Neural progenitor cell (in vitro differentiated cells): ENCODE data around the gene PDGFD. TPM values are rescaled to one million over a fixed set of nuclear protein-coding genes. Genes with fewer than 3 reads are reported as not detected.
"Not testable (repeated sequence)": the region's sequence is repeated elsewhere in the genome, so short reads cannot be mapped to it uniquely, and the experiment has no call there.

Source experiments
- DNase-seq: peaks from one replicate; pipeline ENCODE4 v3.0.0-alpha.2; 2016; ENCODE audit warnings: low spot score
- H2AFZ ChIP-seq: fragments of 200-600 bp; sonication (generic); replicated peaks from 2 replicates; pipeline ENCODE4 v1.6.1; 2016; ENCODE audit warnings: antibody characterized with exemption
- H3F3A ChIP-seq: fragments of 200-600 bp; sonication (generic); 2 replicates; pipeline ENCODE4 v1.6.1; 2016; ENCODE audit warnings: antibody characterized with exemption, low read depth
- H3K27ac ChIP-seq: fragments of 200-600 bp; sonication (generic); 2 replicates; pipeline ENCODE4 v1.5.1; 2016; ENCODE audit warnings: mild to moderate bottlenecking
- H3K27me3 ChIP-seq: fragments of 200-600 bp; sonication (generic); 2 replicates; pipeline ENCODE4 v1.6.1; 2016; ENCODE audit warnings: mild to moderate bottlenecking, moderate library complexity
- H3K36me3 ChIP-seq: fragments of 200-600 bp; sonication (generic); 2 replicates; pipeline ENCODE4 v1.5.1; 2016
- H3K4me1 ChIP-seq: fragments of 200-600 bp; sonication (generic); 2 replicates; pipeline ENCODE4 v1.6.1; 2016; ENCODE audit warnings: mixed run types
- H3K4me2 ChIP-seq: fragments of 200-600 bp; sonication (generic); 2 replicates; pipeline ENCODE4 v1.6.1; 2016
- H3K4me3 ChIP-seq: fragments of 200-600 bp; sonication (generic); 2 replicates; pipeline ENCODE4 v1.5.1; 2016
- H3K79me2 ChIP-seq: fragments of 200-600 bp; sonication (generic); 2 replicates; pipeline ENCODE4 v1.6.1; 2016; ENCODE audit warnings: low read depth
- H3K9ac ChIP-seq: fragments of 200-600 bp; sonication (generic); 2 replicates; pipeline ENCODE4 v1.6.1; 2016
- H3K9me3 ChIP-seq: fragments of 200-600 bp; sonication (generic); 2 replicates; pipeline ENCODE4 v1.5.1; 2016; ENCODE audit warnings: low read depth
- H4K20me1 ChIP-seq: fragments of 200-600 bp; sonication (generic); 2 replicates; pipeline ENCODE4 v1.6.1; 2016; ENCODE audit warnings: low read depth
- H3K27ac Mint-ChIP-seq: 3 replicates; pipeline ENCODE4 v1.8.0; 2021; ENCODE audit warnings: mixed read lengths
- H3K27me3 Mint-ChIP-seq: 2 replicates; pipeline ENCODE4 v1.8.0; 2022; ENCODE audit warnings: low read depth, mild to moderate bottlenecking, inconsistent platforms, moderate library complexity, mixed read lengths; ENCODE audit not compliant: insufficient read depth
- H3K36me3 Mint-ChIP-seq: 3 replicates; pipeline ENCODE4 v1.8.0; 2021; ENCODE audit warnings: mixed read lengths
- H3K4me1 Mint-ChIP-seq: 3 replicates; pipeline ENCODE4 v1.8.0; 2021; ENCODE audit warnings: mixed read lengths
- H3K4me3 Mint-ChIP-seq: 3 replicates; pipeline ENCODE4 v1.8.0; 2021; ENCODE audit warnings: mild to moderate bottlenecking, moderate library complexity, mixed read lengths
- H3K9me3 Mint-ChIP-seq: 3 replicates; pipeline ENCODE4 v1.8.0; 2020; ENCODE audit warnings: mixed read lengths
- CTCF ChIP-seq: fragments of 200-600 bp; sonication (generic); IDR thresholded peaks from 2 replicates; pipeline ENCODE4 v1.5.1; 2017; ENCODE audit warnings: antibody characterized with exemption, mild to moderate bottlenecking
- EZH2 ChIP-seq: fragments of 200-600 bp; sonication (generic); IDR thresholded peaks from 2 replicates; pipeline ENCODE4 v1.6.1; 2017; ENCODE audit warnings: antibody characterized with exemption, mild to moderate bottlenecking, moderate library complexity
- EZH2phosphoT487 ChIP-seq: fragments of 200-600 bp; sonication (generic); IDR thresholded peaks from 2 replicates; pipeline ENCODE4 v1.6.1; 2017; ENCODE audit warnings: antibody characterized with exemption
- total RNA-seq: library from RNA; depleted of rRNA; stranded (reverse); fragments of >200 nt; gene quantifications from 2 replicates; pipeline ENCODE4 v1.2.3, GENCODE V29; 2015; ENCODE audit warnings: low replicate concordance

Gene PDGFD
- total RNA-seq, 1 donor from 2014 or later, result 3.7 TPM

- TF ChIP-seq EZH2phosphoT487 (no peak), CTCF (no peak), EZH2 (no peak)
- Mint-ChIP-seq H3K27me3 (no peaks in the 10 kb centered on the region), H3K9me3 (no peaks in the 10 kb centered on the region), H3K4me3 (no peak overlapping the region), H3K36me3 (no peaks in the 10 kb centered on the region), H3K27ac (no peak overlapping the region), H3K4me1 (peaks cover 2% of the 10 kb centered on the region)
- Histone ChIP-seq H3K4me1 (no peaks in the 10 kb centered on the region), H3K9ac (no peak overlapping the region), H3K36me3 (no peaks in the 10 kb centered on the region), H3K9me3 (no peaks in the 10 kb centered on the region), H3K4me2 (no peak overlapping the region), H4K20me1 (no peaks in the 10 kb centered on the region), H3K27ac (no peak overlapping the region), H3K27me3 (no peaks in the 10 kb centered on the region), H3K79me2 (no peaks in the 10 kb centered on the region), H3K4me3 (no peak overlapping the region), H3F3A (no peaks in the 10 kb centered on the region), H2AFZ (no peak overlapping the region)
- DNase-seq, result no peak
These were observed 114.8 kb downstream of the PDGFD start for GRCh38 chr11:104049116-104049515.

GRCh38 chr11:104046858-104047257 is 117.1 kb downstream of the PDGFD start:
- H2AFZ ChIP-seq, H3K79me2 ChIP-seq, H3K4me1 ChIP-seq, H3K36me3 ChIP-seq, H3K9me3 Mint-ChIP-seq, H3K4me3 ChIP-seq, DNase-seq, H3K27me3 Mint-ChIP-seq, H3K27ac Mint-ChIP-seq, H3K36me3 Mint-ChIP-seq, H3K4me3 Mint-ChIP-seq, H3K4me1 Mint-ChIP-seq, H3K9me3 ChIP-seq, H4K20me1 ChIP-seq, H3K27me3 ChIP-seq, H3F3A ChIP-seq, H3K27ac ChIP-seq, H3K4me2 ChIP-seq, H3K9ac ChIP-seq: not testable (repeated sequence)

DNA sequence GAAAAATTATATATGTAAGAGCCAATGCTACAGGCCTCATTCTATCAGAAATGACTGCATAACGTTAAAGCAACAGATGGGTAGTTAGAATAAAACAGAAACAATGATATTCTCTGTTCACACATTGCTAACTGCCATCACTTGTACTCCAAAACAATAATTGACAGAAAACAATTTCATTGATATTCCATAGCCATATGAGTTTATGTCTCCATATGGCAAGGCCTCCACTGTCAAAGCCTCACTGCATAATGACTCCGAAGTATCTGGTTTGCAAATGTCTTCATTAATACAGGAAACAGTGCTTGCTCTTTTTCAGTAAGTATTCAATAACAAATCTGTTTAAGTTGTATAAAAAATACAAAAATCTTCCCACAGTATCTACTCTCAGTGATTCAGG is 117.6 kb downstream of the PDGFD start:
- H3K4me3 Mint-ChIP-seq, result no peak overlapping the region
- H3K27me3 Mint-ChIP-seq, result no peaks in the 10 kb centered on the region
- peaks cover 7% of the 10 kb centered on the region for H3K4me1 Mint-ChIP-seq

More for the DNA sequence above, 117.6 kb downstream of the PDGFD start:
- Histone ChIP-seq H3K27ac (no peak overlapping the region), H3K79me2 (no peaks in the 10 kb centered on the region), H3K4me1 (no peaks in the 10 kb centered on the region), H4K20me1 (no peaks in the 10 kb centered on the region), H3K27me3 (no peaks in the 10 kb centered on the region), H2AFZ (no peak overlapping the region), H3K4me3 (no peak overlapping the region), H3K36me3 (no peaks in the 10 kb centered on the region), H3F3A (no peaks in the 10 kb centered on the region), H3K9me3 (no peaks in the 10 kb centered on the region), H3K4me2 (no peak overlapping the region), H3K9ac (no peak overlapping the region)
- TF ChIP-seq EZH2 (no peak), EZH2phosphoT487 (no peak), CTCF (no peak)
- no peaks in the 10 kb centered on the region for H3K9me3 Mint-ChIP-seq
- no peak for DNase-seq
- no peak overlapping the region for H3K27ac Mint-ChIP-seq
- no peaks in the 10 kb centered on the region for H3K36me3 Mint-ChIP-seq
